GM12878 (cell line): ENCODE measurements around the gene UBP1. TPM values are rescaled to one million over a fixed set of nuclear protein-coding genes. Genes with fewer than 3 reads are reported as not detected.
"Not testable (repeated sequence)": the region's sequence is repeated elsewhere in the genome, so short reads cannot be mapped to it uniquely, and the experiment has no call there.

ENCODE experiments used
- ATAC-seq: fragments of 200-7000 bp; cut with Tn5 transposase; 3 replicates; pipeline ENCODE4 v1.9.1; 2020; ENCODE audit warnings: mild to moderate bottlenecking, moderate library complexity
- BruUV-seq: library from RNA; stranded (reverse); fragments of 400-500 nt; replicated peaks from 2 replicates; lab custom pipeline; 2021; lab: Mats Ljungman, UMichigan
- CTCF ChIA-PET: fragments of 300-600 bp; sonication (Branson Sonifier 250); formaldehyde crosslinking; extraction: SDS; loops from one replicate; lab custom pipeline; 2021; ENCODE audit warnings: inconsistent platforms; lab: Yijun Ruan, JAX
- POLR2A ChIA-PET: fragments of 350-600 bp; formaldehyde crosslinking; extraction: SDS; loops from one replicate; lab custom pipeline; 2021; ENCODE audit warnings: inconsistent platforms; lab: Charles Lee
- RAD21 ChIA-PET: fragments of 300-600 bp; sonication (Branson Sonifier 250); formaldehyde crosslinking; loops from one replicate; lab custom pipeline; 2023; ENCODE audit warnings: antibody characterized with exemption; ENCODE audit not compliant: unreplicated experiment; lab: Charles Lee
- SMC1A ChIA-PET: fragments of 300-600 bp; sonication (Branson Sonifier 250); formaldehyde crosslinking; loops from one replicate; lab custom pipeline; 2023; ENCODE audit not compliant: unreplicated experiment, uncharacterized antibody; lab: Charles Lee
- DNase-seq: peaks from one replicate; pipeline ENCODE4 v3.0.0-alpha.2; 2011; ENCODE audit warnings: low read depth, low spot score
- FAIRE-seq: peaks from 3 replicates; lab custom pipeline; 2011; peaks lifted over from hg19 to GRCh38; lab: Jason Lieb, UNC
- H2AFZ ChIP-seq: 2 replicates; pipeline ENCODE4 v1.6.0; 2011; ENCODE audit warnings: low read depth, low read length, control low read depth; ENCODE audit not compliant: control insufficient read depth
- H3K27ac ChIP-seq: 2 replicates; pipeline ENCODE4 v1.5.1; 2011; ENCODE audit warnings: control low read depth; ENCODE audit not compliant: control insufficient read depth, insufficient read depth
- H3K27me3 ChIP-seq, 2 experiments: replicated peaks in 1 of 2; 2 replicates each; pipeline versions ENCODE4 v1.6.0 to v1.6.1; 2011; ENCODE audit warnings: low read length in 1 of 2; ENCODE audit not compliant: control insufficient read depth in 2 of 2, insufficient read depth in 2 of 2
- H3K36me3 ChIP-seq, 2 experiments: 2 replicates each; pipeline ENCODE4 v1.5.1; 2011; ENCODE audit warnings: low read length in 1 of 2; ENCODE audit not compliant: control insufficient read depth in 2 of 2, insufficient read depth in 2 of 2
- H3K4me1 ChIP-seq: 2 replicates; pipeline ENCODE4 v1.6.1; 2011; ENCODE audit warnings: mild to moderate bottlenecking, low read length, moderate library complexity, mixed read lengths; ENCODE audit not compliant: control insufficient read depth, insufficient read depth
- H3K4me2 ChIP-seq: 2 replicates; pipeline ENCODE4 v1.6.0; 2011; ENCODE audit warnings: control low read depth; ENCODE audit not compliant: control insufficient read depth, insufficient read depth
- H3K4me3 ChIP-seq: fragments of 200-600 bp; sonication (generic); 2 replicates; pipeline ENCODE4 v1.5.1; 2016
- H3K79me2 ChIP-seq: 2 replicates; pipeline ENCODE4 v1.6.0; 2011; ENCODE audit warnings: low read length; ENCODE audit not compliant: control insufficient read depth, insufficient read depth
- H3K9ac ChIP-seq: 2 replicates; pipeline ENCODE4 v1.8.0; 2011; ENCODE audit warnings: low read length, control low read depth, mixed read lengths; ENCODE audit not compliant: control insufficient read depth, insufficient read depth
- H3K9me3 ChIP-seq: replicated peaks from 3 replicates; pipeline ENCODE4 v1.5.1; 2011; ENCODE audit warnings: mild to moderate bottlenecking, low read length; ENCODE audit not compliant: control insufficient read depth, insufficient read depth
- H4K20me1 ChIP-seq: 2 replicates; pipeline ENCODE4 v1.6.0; 2011; ENCODE audit not compliant: control insufficient read depth, insufficient read depth
- BHLHE40 ChIP-seq, 2 experiments: fragments of 450-650 bp in 1 of 2; IDR thresholded peaks; 2 replicates each; pipeline ENCODE4 v1.6.1; 2011 to 2017; ENCODE audit warnings: low read depth in 2 of 2, borderline replicate concordance in 1 of 2, improper control_type of control experiment in 1 of 2, low read length in 1 of 2, mild to moderate bottlenecking in 1 of 2
- MEF2B ChIP-seq: fragments of 450-650 bp; IDR thresholded peaks from 2 replicates; pipeline ENCODE4 v1.6.1; 2018; ENCODE audit warnings: mild to moderate bottlenecking, moderate library complexity; ENCODE audit not compliant: partially characterized antibody, poor library complexity, severe bottlenecking
- NR2F1 ChIP-seq: fragments of 450-650 bp; conservative IDR thresholded peaks from 2 replicates; pipeline ENCODE4 v1.6.1; 2017; ENCODE audit warnings: mild to moderate bottlenecking
- NRF1 ChIP-seq: conservative IDR thresholded peaks from 2 replicates; pipeline ENCODE4 v1.6.1; 2011; ENCODE audit warnings: mild to moderate bottlenecking, low read depth, low read length, improper control_type of control experiment
- TCF3 ChIP-seq: IDR thresholded peaks from 2 replicates; pipeline ENCODE4 v1.6.1; 2012; ENCODE audit warnings: low read depth, mild to moderate bottlenecking, low read length, borderline replicate concordance; ENCODE audit not compliant: insufficient read depth
- ZNF24 ChIP-seq: fragments of 450-650 bp; IDR thresholded peaks from 2 replicates; pipeline ENCODE4 v1.6.1; 2017; ENCODE audit warnings: antibody characterized with exemption, mild to moderate bottlenecking
- WGBS: methylation state at CpG from one replicate; pipeline ENCODE4 v1.1.6; 2016; ENCODE audit warnings: low lambda C conversion rate; ENCODE audit not compliant: insufficient replicate concordance, insufficient coverage; ENCODE audit errors: missing lambda C conversion rate; 5-methylcytosine and 5-hydroxymethylcytosine counted together
- in situ Hi-C: fragments of 300-500 bp; cut with MboI; formaldehyde crosslinking; loops from 9 replicates; pipeline ENCODE4 v1.14.3; 2018; ENCODE audit warnings: mixed read lengths
- intact Hi-C: fragments of 100-400 bp; cut with micrococcal nuclease; formaldehyde crosslinking; loops from one replicate; pipeline ENCODE4 v1.14.2; 2022; ENCODE audit not compliant: unreplicated experiment
- polyA plus RNA-seq, 11 experiments: library from polyadenylated mRNA; depleted of rRNA in 4 of 11; unstranded in 6 of 11; stranded (reverse) in 5 of 11; fragments of >200 nt; fragmentation: Nextera tagmentation in 4 of 11; fragmentation: Illumina TruSeq in 1 of 11; extraction: Ambion mirVana in 4 of 11; extraction: Trizol in 1 of 11; gene quantifications; 1 replicate in 1 of 11; 2 replicates in 10 of 11; pipeline versions ENCODE4 v1.2.1 to v1.2.3, GENCODE V29; 2011 to 2016; ENCODE audit warnings: inconsistent platforms in 2 of 11, missing spikeins in 2 of 11, low read depth in 1 of 11
- total RNA-seq, 4 experiments: library from RNA; depleted of rRNA in 3 of 4; stranded (reverse); fragments of >200 nt in 3 of 4; fragmentation: Illumina TruSeq in 1 of 4; extraction: Trizol in 1 of 4; gene quantifications; 2 replicates each; pipeline versions ENCODE4 v1.2.1 to v1.2.3, GENCODE V29; 2013 to 2021
- TF ChIP-seq, protein P1 (sequence below): IDR thresholded peaks from 2 replicates; pipeline ENCODE4 v1.6.1; 2012; ENCODE audit warnings: low read depth, low read length, improper control_type of control experiment

UBP1 gene
- total and polyA plus RNA-seq, 10 of the 15 experiments (the other 5 are each of a cell fraction or from before 2014, with no cell fraction given), result 9.3 to 93.6 (median 52.4) TPM

DNA sequence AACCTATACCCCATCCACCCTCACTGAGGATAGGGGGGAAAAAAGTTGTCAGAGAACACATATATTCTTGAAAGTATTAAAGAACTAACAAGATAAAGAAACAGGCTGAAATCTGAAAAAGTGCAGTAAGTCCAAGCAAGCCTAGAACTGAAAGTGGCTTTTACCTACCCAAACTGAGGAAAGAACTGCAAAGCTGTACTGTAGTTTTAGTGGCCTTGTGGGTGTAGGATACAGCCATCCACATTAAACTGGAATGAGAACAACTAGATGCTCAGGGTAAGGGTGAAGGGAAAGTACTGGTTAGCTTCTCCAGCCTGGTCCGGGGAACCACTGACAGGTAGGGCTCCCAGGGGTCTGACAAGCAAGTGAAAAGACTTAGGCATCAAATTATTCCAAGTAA, 10.1 kb downstream of the UBP1 start:
- H2AFZ ChIP-seq, result no peak overlapping the region
- peak overlapping the region; percentile 28 for H3K4me2 ChIP-seq
- ATAC-seq (peak; percentile 46), DNase-seq (no peak), FAIRE-seq (peak; percentile 74)
- H3K9ac ChIP-seq, result no peak overlapping the region
- in situ Hi-C loops, result no loop called here
- ChIA-PET POLR2A (interaction anchor here (0.5 to 5.6 kb wide), 3 partner anchors 9 to 317 kb away, joined by 3 to 53 read pairs (median 7); partner anchors contain the start of gene UBP1), RAD21 (interaction anchor here (2.3 to 2.8 kb wide), 2 partner anchors 8 to 10 kb away, joined by 9 to 11 read pairs; partner anchors contain the start of gene UBP1), SMC1A (interaction anchor here (0.8 to 6.3 kb wide), 6 partner anchors 8 to 314 kb away, joined by 3 to 43 read pairs (median 4); partner anchors contain the start of gene UBP1), CTCF (interaction anchor here (0.5 to 2.6 kb wide), 8 partner anchors 8 to 643 kb away, joined by 3 to 13 read pairs (median 4); no protein-coding TSS in a partner anchor)
- no peaks in the 10 kb centered on the region for H3K9me3 ChIP-seq
- intact Hi-C loops, result loop anchor here (10.0 kb wide), 1 partner anchor 365 kb away; the partner anchor contains the start of gene PDCD6IP
- H3K27ac ChIP-seq, result peak overlapping the region; percentile 27; the same call in 1 of the 2 replicates
- TF ChIP-seq NRF1 (no peak), MEF2B (no peak), BHLHE40 (IDR thresholded peaks at IDR 0.05; ENCODE audit: borderline replicate concordance in 1 of 2, low read depth in 2 of 2, low read length in 1 of 2) (no peak), NR2F1 (no peak), ZNF24 (no peak), TCF3 (no peak)
- TF ChIP-seq, protein P1, sequence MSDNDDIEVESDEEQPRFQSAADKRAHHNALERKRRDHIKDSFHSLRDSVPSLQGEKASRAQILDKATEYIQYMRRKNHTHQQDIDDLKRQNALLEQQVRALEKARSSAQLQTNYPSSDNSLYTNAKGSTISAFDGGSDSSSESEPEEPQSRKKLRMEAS, result no peak
- H3K79me2 ChIP-seq, result peaks cover 96% of the 10 kb centered on the region
- H4K20me1 ChIP-seq, result 0 out of 2 replicates have a peak, but pooled peaks cover 4% of the 10 kb centered on the region
- no TSS peak for BruUV-seq
- H3K4me3 ChIP-seq, result peak overlapping the region; percentile 22; the same call in 1 of the 2 replicates
- H3K36me3 ChIP-seq, result no peaks in the 10 kb centered on the region; a peak in 1 of 4 replicates
- H3K27me3 ChIP-seq, result no peaks in the 10 kb centered on the region
- 60% methylated on average over 1 of the region's 1 CpG for WGBS
- H3K4me1 ChIP-seq, result peaks cover 32% of the 10 kb centered on the region

DNA sequence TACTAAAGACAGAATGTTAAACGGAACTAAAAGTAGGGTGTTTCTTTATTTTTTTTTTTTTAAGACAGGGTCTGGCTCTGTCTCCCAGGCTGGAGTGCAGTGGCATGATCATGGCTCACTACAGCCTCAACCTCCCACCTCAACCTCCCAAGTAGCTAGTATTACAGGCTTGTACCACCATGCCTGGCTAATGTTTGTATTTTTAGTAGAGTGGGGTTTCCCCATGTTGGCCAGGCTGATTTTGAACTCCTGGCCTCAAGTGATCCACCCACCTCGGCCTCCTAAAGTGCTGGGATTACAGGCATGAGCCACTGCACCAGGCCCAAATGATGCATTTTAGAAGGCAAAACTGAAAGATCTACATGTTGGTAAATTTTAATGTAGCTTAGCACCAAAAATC, 10.9 kb downstream of the UBP1 start:
- H3K27me3 ChIP-seq, FAIRE-seq, H3K36me3 ChIP-seq, H3K9ac ChIP-seq, H4K20me1 ChIP-seq, BruUV-seq, intact Hi-C loops, H3K9me3 ChIP-seq, ATAC-seq, H2AFZ ChIP-seq, DNase-seq, in situ Hi-C loops: not testable (repeated sequence)
- RAD21 ChIA-PET, result interaction anchor here (2.3 to 2.8 kb wide), 2 partner anchors 9 to 11 kb away, joined by 9 to 11 read pairs; partner anchors contain the start of gene UBP1
- SMC1A ChIA-PET, result interaction anchor here (0.8 to 6.3 kb wide), 5 partner anchors 8 to 44 kb away, joined by 3 to 43 read pairs (median 5); partner anchors contain the start of gene UBP1
- Histone ChIP-seq H3K27ac (peak overlapping the region; percentile 38; the same call in 1 of the 2 replicates), H3K4me3 (peak overlapping the region; percentile 9; the same call in 1 of the 2 replicates), H3K4me2 (peak overlapping the region; percentile 28), H3K4me1 (peaks cover 32% of the 10 kb centered on the region), H3K79me2 (peaks cover 94% of the 10 kb centered on the region)
- CTCF ChIA-PET, result interaction anchor here (0.6 to 2.6 kb wide), 9 partner anchors 9 to 644 kb away, joined by 3 to 13 read pairs (median 4); no protein-coding TSS in a partner anchor
- 53% methylated on average over 2 of the region's 2 CpGs for WGBS
- POLR2A ChIA-PET, result interaction anchor here (0.7 to 5.6 kb wide), 2 partner anchors 10 to 123 kb away, joined by 3 to 53 read pairs; partner anchors contain the start of gene UBP1
